Measurements from ENCODE around the gene SMS. TPM values are rescaled to one million over a fixed set of nuclear protein-coding genes. Genes with fewer than 3 reads are reported as not detected.

SMS gene
- total and polyA plus RNA-seq, 2 of the 4 experiments (the other 2 are of a cell fraction), result 176 to 230 TPM

DNA sequence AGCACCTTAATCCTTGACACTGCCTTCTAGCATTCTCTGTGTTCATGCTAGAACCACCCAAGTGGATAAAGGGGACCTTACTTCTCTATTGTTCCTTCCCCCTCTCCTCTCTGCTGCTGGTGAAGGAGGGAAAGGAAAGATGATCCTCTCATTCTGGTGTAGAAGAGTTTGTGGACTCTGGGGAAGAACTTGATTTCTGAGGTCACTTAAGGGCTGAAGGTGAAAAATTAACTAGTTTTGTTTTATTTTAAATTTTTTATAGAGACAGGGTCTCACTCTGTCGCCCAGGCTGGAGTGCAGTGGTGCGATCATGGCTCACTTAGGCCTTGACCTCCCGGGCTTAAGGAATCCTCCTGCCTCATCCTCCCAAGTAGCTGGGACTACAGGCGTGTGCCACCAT lies 29.8 kb downstream of the SMS start:
- H2BK5ac ChIP-seq (ENCODE audit: low read depth, low read length, poor library complexity, severe bottlenecking), result no peak overlapping the region
- no peak overlapping the region; the same call in 1 of the 2 replicates for H3K23ac ChIP-seq (ENCODE audit: low read depth, low read length)
- WGBS, 2 experiments (ENCODE audit: extremely low coverage in 2 of 2, insufficient read length in 1 of 2), result no CpG with 5 or more reads among the region's 4 CpGs
- no peak overlapping the region for H3K27ac ChIP-seq (ENCODE audit: insufficient read depth, low read length)
- H3K14ac ChIP-seq (replicated peaks; ENCODE audit: low read depth, low read length), result no peak overlapping the region
- H4K8ac ChIP-seq (ENCODE audit: low read depth in 2 of 2, low read length in 2 of 2), result no peak overlapping the region
- no peak overlapping the region for H4K5ac ChIP-seq (ENCODE audit: low read depth, low read length)
- peaks cover 0 to 16% of the 10 kb centered on the region in 2 experiments; a peak in 3 of 4 replicates for H3K79me1 ChIP-seq (ENCODE audit: low read depth in 1 of 2, low read length in 2 of 2)
- no peak overlapping the region for H2BK120ac ChIP-seq (ENCODE audit: low read depth, low read length)
- H2AK5ac ChIP-seq (ENCODE audit: low read depth, low read length), result no peak overlapping the region
- no peak overlapping the region for H3K4me2 ChIP-seq (ENCODE audit: low read depth, low read length)
- H2AFZ ChIP-seq (replicated peaks; ENCODE audit: low read length, poor library complexity), result no peak overlapping the region
- CTCF ChIA-PET, result no interaction called here
- dilution Hi-C loops (cut with HindIII; ENCODE audit: low sequenced_read_pairs, unreplicated experiment) (no loop called here), in situ Hi-C loops (cut with MboI; ENCODE audit: low sequenced_read_pairs) (loop anchor here (5.0 to 10.0 kb wide), 2 partner anchors 128 to 1446 kb away; no protein-coding TSS in a partner anchor), intact Hi-C loops (cut with micrococcal nuclease) (loop anchor here (10.0 kb wide), 1 partner anchor 226 kb away; no protein-coding TSS in a partner anchor)
- H3K4ac ChIP-seq (ENCODE audit: low read depth, low read length), result no peak overlapping the region
- ATAC-seq (ENCODE audit: low read depth), result no peak
- H4K20me1 ChIP-seq (ENCODE audit: insufficient read depth, low read length), result peaks cover 49% of the 10 kb centered on the region
- no peak overlapping the region for H3K18ac ChIP-seq (ENCODE audit: low read depth, low read length)
- BruUV-seq (replicated peaks), result no TSS peak
- H3K36me3 ChIP-seq (ENCODE audit: control insufficient read depth, insufficient read depth, low read length), result peaks cover 30% of the 10 kb centered on the region
- no peak overlapping the region for H2BK15ac ChIP-seq (ENCODE audit: low read depth, low read length)
- H4K91ac ChIP-seq (ENCODE audit: insufficient read depth, low read depth, low read length), result no peak overlapping the region
- DNase-seq, result no peak
- POLR2A ChIA-PET (ENCODE audit: unreplicated experiment), result no interaction called here
- peaks cover 4% of the 10 kb centered on the region; the same call in 1 of the 2 replicates for H3K4me1 ChIP-seq (ENCODE audit: control insufficient read depth, insufficient read depth, low read length)
- H2AK9ac ChIP-seq (replicated peaks; ENCODE audit: low read depth, low read length, poor library complexity), result no peak overlapping the region
- no peak overlapping the region for H3K9ac ChIP-seq (ENCODE audit: low read depth, low read length)
- H3K4me3 ChIP-seq (ENCODE audit: insufficient read depth, low read depth, low read length), result no peak overlapping the region
- H2BK20ac ChIP-seq (ENCODE audit: low read depth, low read length), result no peak overlapping the region
- 0 out of 2 replicates have a peak, but pooled peaks cover 2% of the 10 kb centered on the region for H3K27me3 ChIP-seq (ENCODE audit: control insufficient read depth, insufficient read depth, low read length)
- H3K56ac ChIP-seq (ENCODE audit: extremely low read depth, insufficient read depth, low read length), result no peak overlapping the region
- no peaks in the 10 kb centered on the region for H3K9me3 ChIP-seq (ENCODE audit: control insufficient read depth, insufficient read depth, low read length)
- TF ChIP-seq, protein P1, sequence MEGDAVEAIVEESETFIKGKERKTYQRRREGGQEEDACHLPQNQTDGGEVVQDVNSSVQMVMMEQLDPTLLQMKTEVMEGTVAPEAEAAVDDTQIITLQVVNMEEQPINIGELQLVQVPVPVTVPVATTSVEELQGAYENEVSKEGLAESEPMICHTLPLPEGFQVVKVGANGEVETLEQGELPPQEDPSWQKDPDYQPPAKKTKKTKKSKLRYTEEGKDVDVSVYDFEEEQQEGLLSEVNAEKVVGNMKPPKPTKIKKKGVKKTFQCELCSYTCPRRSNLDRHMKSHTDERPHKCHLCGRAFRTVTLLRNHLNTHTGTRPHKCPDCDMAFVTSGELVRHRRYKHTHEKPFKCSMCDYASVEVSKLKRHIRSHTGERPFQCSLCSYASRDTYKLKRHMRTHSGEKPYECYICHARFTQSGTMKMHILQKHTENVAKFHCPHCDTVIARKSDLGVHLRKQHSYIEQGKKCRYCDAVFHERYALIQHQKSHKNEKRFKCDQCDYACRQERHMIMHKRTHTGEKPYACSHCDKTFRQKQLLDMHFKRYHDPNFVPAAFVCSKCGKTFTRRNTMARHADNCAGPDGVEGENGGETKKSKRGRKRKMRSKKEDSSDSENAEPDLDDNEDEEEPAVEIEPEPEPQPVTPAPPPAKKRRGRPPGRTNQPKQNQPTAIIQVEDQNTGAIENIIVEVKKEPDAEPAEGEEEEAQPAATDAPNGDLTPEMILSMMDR (conservative IDR thresholded peaks at IDR 0.05; ENCODE audit: low read depth, low read length), result no peak
- TF ChIP-seq, protein P2, sequence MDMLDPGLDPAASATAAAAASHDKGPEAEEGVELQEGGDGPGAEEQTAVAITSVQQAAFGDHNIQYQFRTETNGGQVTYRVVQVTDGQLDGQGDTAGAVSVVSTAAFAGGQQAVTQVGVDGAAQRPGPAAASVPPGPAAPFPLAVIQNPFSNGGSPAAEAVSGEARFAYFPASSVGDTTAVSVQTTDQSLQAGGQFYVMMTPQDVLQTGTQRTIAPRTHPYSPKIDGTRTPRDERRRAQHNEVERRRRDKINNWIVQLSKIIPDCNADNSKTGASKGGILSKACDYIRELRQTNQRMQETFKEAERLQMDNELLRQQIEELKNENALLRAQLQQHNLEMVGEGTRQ (IDR thresholded peaks at IDR 0.05; ENCODE audit: low read depth, low read length), result no peak
- TF ChIP-seq RFX5 (IDR thresholded peaks at IDR 0.05; ENCODE audit: low read depth, low read length) (no peak), RAD21 (IDR thresholded peaks at IDR 0.05; ENCODE audit: low read length) (no peak), NFE2L2 (IDR thresholded peaks at IDR 0.05; ENCODE audit: low read depth, low read length) (no peak), BHLHE40 (IDR thresholded peaks at IDR 0.05; ENCODE audit: low read depth, low read length) (no peak), CHD1 (IDR thresholded peaks at IDR 0.05; ENCODE audit: low read depth, low read length) (no peak), POLR2A (IDR thresholded peaks at IDR 0.05; ENCODE audit: low read depth, low read length) (no peak)
- H3K9me1 ChIP-seq (ENCODE audit: insufficient read depth, low read length), result no peaks in the 10 kb centered on the region
